GM21717 (cell line): ENCODE results near the gene YIF1A.
A peak's percentile ranks its signal among the peaks of the same experiment; 100 is the strongest.
"Not testable (repeated sequence)": the region's sequence is repeated elsewhere in the genome, so short reads cannot be mapped to it uniquely, and the experiment has no call there.

Experiments
- ATAC-seq: cut with Tn5 transposase; IDR thresholded peaks from one replicate; pipeline ENCODE4 v1.9.1; 2021; ENCODE audit warnings: mild to moderate bottlenecking, moderate library complexity; ENCODE audit not compliant: unreplicated experiment

The YIF1A gene

GRCh38 chr11:66311965-66312548 is 23.1 kb upstream of the YIF1A start:
- peak; percentile 71 for ATAC-seq

DNA sequence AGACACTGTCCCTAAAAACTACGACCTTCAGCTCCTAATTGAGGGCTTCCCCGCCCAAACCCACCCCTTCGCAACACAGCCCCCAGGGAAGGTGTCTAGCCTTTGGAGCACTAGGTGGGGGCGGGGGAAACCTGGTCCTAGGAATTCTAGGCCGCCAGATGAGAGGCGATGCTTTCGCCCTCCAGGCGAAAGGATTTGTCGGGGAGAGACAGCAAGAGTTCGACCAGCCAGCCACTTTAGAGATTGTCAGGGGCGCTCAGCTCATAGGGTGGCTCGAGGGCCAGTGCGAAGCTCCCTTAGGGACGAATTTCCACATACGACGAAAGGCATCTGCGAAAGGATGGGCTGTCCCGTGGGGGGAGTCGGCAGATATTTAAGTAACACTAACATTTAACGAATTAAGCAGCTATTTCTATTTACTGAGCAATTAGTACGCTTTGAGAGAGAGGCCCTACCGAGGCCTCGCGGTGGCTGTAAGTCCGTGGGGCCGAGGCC is 22.6 kb upstream of the YIF1A start:
- no peak for ATAC-seq

DNA sequence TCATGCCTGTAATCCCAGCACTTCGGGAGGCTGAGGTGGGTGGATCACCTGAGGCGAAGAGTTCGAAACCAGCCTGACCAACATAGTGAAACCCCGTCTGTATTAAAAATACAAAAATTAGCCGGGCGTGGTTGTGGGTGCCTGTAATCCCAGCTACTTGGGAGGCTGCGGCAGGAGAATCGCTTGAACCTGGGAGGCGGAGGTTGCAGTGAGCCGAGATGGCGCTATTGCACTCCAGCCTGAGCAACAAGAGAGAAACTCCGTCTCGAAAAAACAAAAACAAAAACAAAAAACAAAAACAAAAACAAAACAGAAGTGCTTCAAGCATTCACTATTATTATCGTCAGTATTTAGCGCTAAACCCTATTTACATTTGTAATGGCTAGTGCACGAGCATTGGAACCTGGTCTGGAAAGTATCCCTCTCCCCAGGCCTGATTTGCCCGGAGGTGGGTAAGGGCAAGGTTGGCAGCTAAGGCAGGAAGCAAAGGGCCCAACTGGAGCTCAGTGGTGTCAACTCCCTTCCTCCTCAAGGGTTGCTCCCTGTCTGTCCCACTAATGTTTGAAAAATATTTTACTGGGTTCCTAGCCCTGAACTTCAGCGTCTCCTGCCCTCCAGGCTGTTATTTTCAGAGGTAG is 22.0 kb upstream of the YIF1A start:
- ATAC-seq = not testable (repeated sequence)

GRCh38 chr11:66310324-66310723 is 21.4 kb upstream of the YIF1A start:
- no peak for ATAC-seq

GRCh38 chr11:66309475-66309874 is 20.5 kb upstream of the YIF1A start:
- no peak for ATAC-seq

DNA sequence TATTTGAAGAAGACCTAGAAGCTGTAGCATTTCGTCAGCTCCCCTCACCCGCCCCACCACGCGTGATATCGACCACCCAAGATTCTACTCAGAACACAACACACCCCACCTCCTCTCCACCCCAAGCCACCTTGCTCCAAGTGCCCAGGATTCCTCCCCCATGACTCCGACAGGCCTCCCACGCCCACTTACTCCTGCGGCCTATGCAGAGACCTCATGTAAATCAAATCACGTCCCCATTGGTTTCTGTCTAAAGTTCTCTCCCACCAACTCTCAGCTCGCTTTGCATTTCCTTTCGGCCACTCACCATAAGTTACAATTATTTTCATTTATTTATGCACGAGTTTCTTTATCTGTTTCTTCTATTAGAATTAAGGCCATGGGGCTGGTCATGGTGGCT is 13.7 kb upstream of the YIF1A start:
- ATAC-seq = no peak

DNA sequence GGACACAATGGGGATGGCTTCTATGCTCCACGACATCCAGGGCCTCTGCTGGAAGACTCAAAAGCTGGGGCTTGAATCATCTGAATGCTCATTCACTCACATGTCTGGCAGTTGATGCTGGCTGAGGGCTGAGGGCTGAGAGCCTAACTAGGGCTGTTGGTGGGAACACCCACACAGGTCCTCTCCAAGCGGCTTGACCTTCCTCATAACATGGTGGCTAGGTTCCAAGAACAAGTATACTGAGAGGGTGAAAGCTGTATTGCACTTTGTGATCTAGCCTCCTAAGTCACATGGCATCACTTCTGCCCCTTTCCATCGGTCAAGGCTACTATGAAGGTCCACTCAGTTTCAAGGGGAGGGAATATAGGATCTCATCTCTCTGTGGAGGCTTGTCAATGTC is 10.2 kb upstream of the YIF1A start:
- ATAC-seq = no peak

- ATAC-seq = no peak
Observed at GRCh38 chr11:66297610-66298009, 8.7 kb upstream of the YIF1A start.

GRCh38 chr11:66294626-66295620 is 6.0 kb upstream of the YIF1A start:
- ATAC-seq = no peak

DNA sequence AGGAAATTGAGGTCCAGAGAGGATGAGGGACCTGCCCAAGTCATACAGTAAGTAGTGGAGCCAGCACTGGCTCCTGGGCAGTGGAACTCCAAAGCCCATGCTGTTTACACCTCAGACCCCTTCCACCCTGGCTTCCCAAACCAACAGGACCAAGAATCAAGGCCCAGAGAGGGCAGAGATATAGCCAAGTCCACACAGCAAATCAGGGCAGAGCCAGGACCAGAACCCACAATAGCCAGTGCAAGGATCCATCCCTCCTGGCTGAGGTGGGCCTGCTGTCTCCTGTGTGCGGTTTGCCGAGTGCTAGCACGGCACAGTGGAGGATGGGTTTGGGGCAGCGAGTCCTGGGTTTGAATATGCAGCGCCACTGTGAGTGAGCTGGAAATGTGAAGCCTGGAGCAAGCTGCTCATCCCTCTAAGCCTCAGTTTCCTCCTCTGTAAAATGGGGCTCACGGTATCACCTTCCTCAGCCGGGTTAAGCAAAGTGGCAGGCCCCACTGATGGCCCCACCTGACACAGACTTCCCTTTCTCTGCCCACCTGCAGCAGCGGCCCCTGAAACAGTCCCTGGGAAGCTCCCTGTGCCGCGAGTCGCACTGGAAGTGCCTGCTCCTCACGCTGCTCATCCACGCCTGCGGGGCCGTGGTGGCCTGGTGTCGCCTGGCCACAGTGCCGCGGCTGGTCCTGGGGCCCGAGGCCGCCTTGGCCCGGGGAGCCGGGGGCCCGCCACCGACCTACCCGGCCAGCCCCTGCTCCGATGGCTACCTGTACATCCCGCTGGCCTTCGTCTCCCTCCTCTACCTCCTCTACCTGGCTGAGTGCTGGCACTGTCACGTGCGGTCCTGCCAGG is 5.1 kb upstream of the YIF1A start:
- ATAC-seq = no peak

GRCh38 chr11:66293352-66293751 is 4.4 kb upstream of the YIF1A start:
- ATAC-seq = no peak

DNA sequence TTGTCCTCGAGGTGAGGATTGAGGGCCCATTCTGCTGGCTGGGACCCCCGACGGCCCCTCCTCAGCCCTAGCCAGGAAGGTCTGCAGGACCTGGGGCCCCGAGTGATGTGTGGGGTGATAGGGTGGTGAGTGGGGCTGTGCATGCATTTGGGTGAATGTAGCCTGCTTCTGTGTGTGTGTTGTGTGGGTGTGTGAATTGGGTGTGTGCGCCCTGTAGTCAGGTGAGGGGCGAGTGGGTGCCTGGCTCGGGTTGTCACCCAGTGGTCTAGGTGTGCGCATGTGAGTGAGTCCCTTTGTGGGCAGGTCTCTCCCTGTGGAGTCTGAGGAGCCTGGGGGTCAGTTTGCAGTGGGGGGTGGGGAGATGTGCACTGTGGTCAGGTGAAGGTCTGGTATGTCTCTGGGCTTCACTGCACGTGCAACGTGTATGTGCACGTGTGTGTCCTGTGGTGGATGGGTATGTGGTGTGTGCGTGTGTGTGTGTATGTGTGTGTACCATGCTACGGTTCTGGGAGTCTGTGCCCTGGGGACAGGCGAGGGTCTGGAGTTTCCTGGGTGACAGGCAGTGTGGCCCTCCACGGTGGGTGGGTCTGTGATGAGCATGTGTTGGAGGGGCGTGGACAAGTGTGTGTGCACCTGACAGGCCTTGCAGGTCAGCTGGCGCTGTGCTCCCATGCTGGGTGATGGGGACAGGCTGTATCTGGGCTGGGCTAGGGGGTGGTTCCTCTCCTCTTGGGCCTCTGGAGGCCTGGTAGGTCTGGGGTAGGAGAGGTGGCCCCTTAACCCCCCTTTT is 3.8 kb upstream of the YIF1A start:
- no peak for ATAC-seq

GRCh38 chr11:66291706-66292542 is 3.0 kb upstream of the YIF1A start, which contains the start of gene TMEM151A:
TMEM151A (plus strand) TSS chr11:66291894; CDS start chr11:66292014, 120 bp downstream.
- no peak for ATAC-seq

DNA sequence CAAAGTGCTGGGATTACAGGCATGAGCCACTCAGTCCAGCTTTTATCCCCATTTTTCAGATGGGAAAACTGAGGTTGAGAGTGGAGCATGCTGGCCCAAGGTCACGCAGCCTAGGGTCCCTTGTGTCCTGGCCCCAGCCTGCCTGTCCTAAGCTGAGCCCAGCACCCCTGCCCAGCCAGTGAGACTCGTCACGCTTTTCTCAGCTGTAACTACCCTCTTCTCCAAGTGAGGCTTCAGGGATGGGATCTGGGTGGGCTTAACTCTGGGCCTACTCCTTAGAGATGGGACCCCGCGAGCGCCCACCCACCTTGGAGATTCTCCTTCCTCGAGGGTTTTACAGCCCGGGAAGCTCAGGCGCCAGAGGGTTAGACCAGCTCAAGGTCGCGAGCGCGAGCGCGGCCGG is 2.4 kb upstream of the YIF1A start:
- ATAC-seq = no peak

GRCh38 chr11:66290330-66290621 is 1.3 kb upstream of the YIF1A start:
- no peak for ATAC-seq

DNA sequence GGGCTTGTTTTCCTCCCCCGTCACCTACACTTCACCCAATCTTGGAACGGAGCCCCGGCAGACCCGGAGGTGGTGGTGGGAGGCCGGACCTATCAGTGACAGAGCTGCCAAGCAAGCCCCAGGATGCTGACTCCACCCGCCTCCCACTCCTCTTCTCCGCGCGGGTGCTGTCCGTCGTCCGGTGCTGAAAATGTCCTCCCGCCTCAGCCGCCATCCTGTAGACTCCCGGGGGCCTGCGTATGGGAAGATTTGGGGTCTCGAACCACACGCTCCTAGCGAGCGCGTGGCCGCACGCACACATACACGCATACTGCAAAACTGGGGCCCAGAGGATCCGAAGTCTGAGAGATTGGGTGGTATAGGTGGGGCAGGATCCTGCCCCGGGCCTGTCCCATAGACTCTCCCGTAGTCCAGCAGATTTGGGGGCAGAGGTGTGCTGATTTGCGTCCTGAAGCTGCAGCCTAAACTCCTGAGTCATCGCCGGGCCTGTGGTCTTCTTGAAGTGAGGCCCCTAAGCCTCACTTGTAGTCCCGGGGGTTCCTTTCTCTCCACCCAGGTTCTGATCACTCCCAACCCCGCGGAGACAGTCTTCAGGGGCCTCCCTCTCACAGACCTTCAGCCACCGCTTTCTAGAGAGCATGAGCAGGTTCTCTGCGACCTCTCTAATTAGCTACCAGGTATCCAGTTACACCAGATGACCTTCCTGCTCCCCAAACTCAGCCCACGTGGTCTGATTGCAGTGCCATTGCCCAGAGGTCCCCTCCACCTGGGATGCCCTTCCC is 796 bp upstream of the YIF1A start:
- peak; percentile 28 for ATAC-seq

DNA sequence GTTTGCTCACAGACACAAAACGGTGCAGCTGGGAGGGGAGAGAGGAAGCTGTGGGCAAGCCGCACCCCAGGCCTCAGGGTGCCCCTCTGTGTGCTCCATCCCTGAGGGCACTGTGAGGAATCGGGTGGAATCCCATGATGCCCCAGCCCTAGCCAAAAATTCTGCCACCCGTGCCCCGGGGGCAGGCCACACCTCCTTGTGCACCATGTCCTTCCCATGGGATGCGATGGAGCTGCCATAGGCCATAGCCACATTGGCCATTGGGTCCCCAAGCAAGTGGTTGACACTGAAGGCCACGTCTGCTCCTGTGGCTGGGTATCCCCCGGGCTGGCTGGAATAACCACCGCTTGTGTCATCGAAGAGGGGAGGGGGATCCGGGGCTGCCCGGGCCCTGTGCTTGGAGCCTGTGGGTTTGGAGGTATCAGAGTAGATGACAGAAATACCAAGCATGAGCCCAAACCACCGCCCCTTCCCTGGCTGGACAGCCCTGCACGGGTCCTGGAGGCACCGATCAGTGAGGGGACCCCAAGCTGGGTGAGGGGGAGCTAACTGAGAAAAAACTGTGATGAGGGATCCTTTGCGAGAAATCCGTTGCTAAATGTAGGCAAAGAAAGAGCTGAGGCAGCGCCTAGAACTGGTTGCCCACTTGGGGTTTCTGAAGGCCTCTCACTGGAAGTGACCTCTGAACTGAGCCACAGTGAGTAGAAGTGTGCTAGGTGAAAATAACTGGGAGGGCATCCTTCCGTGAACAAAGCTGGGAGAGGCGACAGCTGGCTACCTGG is 863 bp downstream of the YIF1A start:
- ATAC-seq = no peak
